CD14-positive monocyte (primary cell): ENCODE results near the gene ZNF536. TPM values are rescaled to one million over a fixed set of nuclear protein-coding genes. Genes with fewer than 3 reads are reported as not detected.

Source experiments
- DNase-seq, 3 donors: peaks; one replicate each; pipeline ENCODE4 v3.0.0-alpha.2; 2011 to 2022
- H2AFZ ChIP-seq: 2 replicates; pipeline ENCODE4 v1.6.0; 2012; ENCODE audit warnings: mild to moderate bottlenecking, low read depth, low read length, inconsistent platforms; ENCODE audit not compliant: insufficient read depth, poor library complexity, severe bottlenecking
- H3K27ac ChIP-seq, 2 donors: 1 replicate in 1 of 2; 2 replicates in 1 of 2; pipeline ENCODE4 v1.5.1; 2012 to 2013; ENCODE audit warnings: low read length in 2 of 2, control low read depth in 1 of 2, inconsistent platforms in 1 of 2, low read depth in 1 of 2, mild to moderate bottlenecking in 1 of 2
- H3K27me3 ChIP-seq, 2 donors: one replicate each; pipeline versions ENCODE4 v1.6.0 to v1.6.1; 2011 to 2013; ENCODE audit warnings: low read length in 2 of 2; ENCODE audit not compliant: control insufficient read depth in 2 of 2, insufficient read depth in 2 of 2
- H3K36me3 ChIP-seq, 2 donors: replicated peaks in 1 of 2; 1 replicate in 1 of 2; 2 replicates in 1 of 2; pipeline versions ENCODE4 v1.5.1 to v1.6.1; 2012 to 2013; ENCODE audit warnings: low read length in 2 of 2, control low read depth in 1 of 2, inconsistent platforms in 1 of 2, mild to moderate bottlenecking in 1 of 2; ENCODE audit not compliant: insufficient read depth in 2 of 2, control insufficient read depth in 1 of 2
- H3K4me1 ChIP-seq, 2 donors: 1 replicate in 1 of 2; 2 replicates in 1 of 2; pipeline versions ENCODE4 v1.5.1 to v1.6.1; 2012 to 2013; ENCODE audit warnings: low read length in 2 of 2, control low read depth in 1 of 2, inconsistent platforms in 1 of 2, mild to moderate bottlenecking in 1 of 2, moderate library complexity in 1 of 2; ENCODE audit not compliant: insufficient read depth in 2 of 2, control insufficient read depth in 1 of 2
- H3K4me2 ChIP-seq: replicated peaks from 2 replicates; pipeline ENCODE3; 2012; ENCODE audit warnings: low read length, moderate library complexity, mild to moderate bottlenecking; ENCODE audit not compliant: poor library complexity, severe bottlenecking; ENCODE audit errors: extremely low read depth
- H3K4me3 ChIP-seq, 3 experiments: fragments of 200-600 bp in 1 of 3; sonication (generic) in 1 of 3; replicated peaks in 1 of 3; 1 replicate in 2 of 3; 2 replicates in 1 of 3; pipeline ENCODE4 v1.5.1; 2011 to 2013; ENCODE audit warnings: low read length in 3 of 3, mild to moderate bottlenecking in 3 of 3, control low read depth in 2 of 3, low read depth in 2 of 3, inconsistent platforms in 1 of 3, moderate library complexity in 1 of 3
- H3K79me2 ChIP-seq: 2 replicates; pipeline ENCODE4 v1.6.0; 2012; ENCODE audit warnings: mild to moderate bottlenecking, control low read depth, inconsistent platforms, low read length, moderate library complexity; ENCODE audit not compliant: insufficient read depth
- H3K9ac ChIP-seq: 2 replicates; pipeline ENCODE4 v1.6.0; 2017; ENCODE audit warnings: low read length, mild to moderate bottlenecking; ENCODE audit not compliant: insufficient read depth, poor library complexity, severe bottlenecking
- H3K9me3 ChIP-seq, 2 donors: replicated peaks in 1 of 2; 1 replicate in 1 of 2; 2 replicates in 1 of 2; pipeline versions ENCODE4 v1.5.1 to v1.6.1; 2012 to 2013; ENCODE audit warnings: low read length in 2 of 2, control low read depth in 1 of 2; ENCODE audit not compliant: control insufficient read depth in 1 of 2, insufficient read depth in 1 of 2
- H4K20me1 ChIP-seq: 2 replicates; pipeline ENCODE4 v1.6.0; 2012; ENCODE audit warnings: mild to moderate bottlenecking, low read length, control low read depth, moderate library complexity; ENCODE audit not compliant: insufficient read depth
- H3K27ac Mint-ChIP-seq, 7 donors: one replicate each; pipeline ENCODE4 v1.8.0; 2020; ENCODE audit warnings: mild to moderate bottlenecking in 7 of 7, mixed read lengths in 7 of 7, moderate library complexity in 6 of 7, inconsistent platforms in 2 of 7
- H3K27me3 Mint-ChIP-seq, 3 donors: one replicate each; pipeline ENCODE4 v1.8.0; 2021 to 2022; ENCODE audit warnings: low read depth in 3 of 3, mild to moderate bottlenecking in 3 of 3, mixed read lengths in 3 of 3, moderate library complexity in 3 of 3, inconsistent platforms in 1 of 3
- H3K36me3 Mint-ChIP-seq, 2 donors: one replicate each; pipeline ENCODE4 v1.8.0; 2020; ENCODE audit warnings: mixed read lengths in 2 of 2, inconsistent platforms in 1 of 2, mild to moderate bottlenecking in 1 of 2
- H3K4me1 Mint-ChIP-seq: one replicate; pipeline ENCODE4 v1.8.0; 2020; ENCODE audit warnings: mild to moderate bottlenecking, mixed read lengths
- H3K4me3 Mint-ChIP-seq, 2 donors: one replicate each; pipeline ENCODE4 v1.8.0; 2020; ENCODE audit warnings: mild to moderate bottlenecking in 2 of 2, mixed read lengths in 2 of 2, moderate library complexity in 1 of 2
- H3K9me3 Mint-ChIP-seq, 7 donors: one replicate each; pipeline ENCODE4 v1.8.0; 2020 to 2022; ENCODE audit warnings: mixed read lengths in 7 of 7, mild to moderate bottlenecking in 6 of 7, moderate library complexity in 6 of 7, inconsistent platforms in 2 of 7
- WGBS: methylation state at CpG from one replicate; pipeline ENCODE4 v1.1.5; 2013; ENCODE audit warnings: missing lambda C conversion rate; ENCODE audit not compliant: insufficient coverage; 5-methylcytosine and 5-hydroxymethylcytosine counted together
- intact Hi-C, 2 donors: fragments of 100-400 bp; cut with micrococcal nuclease; formaldehyde crosslinking; loops; one replicate each; pipeline versions ENCODE4 v1.15.0 to v1.15.1; 2023
- polyA plus RNA-seq, 3 donors: library from polyadenylated mRNA; depleted of rRNA in 1 of 3; unstranded in 2 of 3; stranded (reverse) in 1 of 3; fragments of 300-500 nt in 2 of 3; fragments of >200 nt in 1 of 3; fragmentation: Illumina TruSeq in 2 of 3; gene quantifications; 1 replicate in 2 of 3; 2 replicates in 1 of 3; pipeline ENCODE4 v1.2.3, GENCODE V29; 2012 to 2021
- TF ChIP-seq, protein P1 (sequence below): fragments of 200-600 bp; IDR thresholded peaks from one replicate; pipeline ENCODE4 v1.8.0; 2022; ENCODE audit warnings: antibody characterized with exemption, mild to moderate bottlenecking

The ZNF536 gene
- polyA plus RNA-seq, 3 donors, result not detected

DNA sequence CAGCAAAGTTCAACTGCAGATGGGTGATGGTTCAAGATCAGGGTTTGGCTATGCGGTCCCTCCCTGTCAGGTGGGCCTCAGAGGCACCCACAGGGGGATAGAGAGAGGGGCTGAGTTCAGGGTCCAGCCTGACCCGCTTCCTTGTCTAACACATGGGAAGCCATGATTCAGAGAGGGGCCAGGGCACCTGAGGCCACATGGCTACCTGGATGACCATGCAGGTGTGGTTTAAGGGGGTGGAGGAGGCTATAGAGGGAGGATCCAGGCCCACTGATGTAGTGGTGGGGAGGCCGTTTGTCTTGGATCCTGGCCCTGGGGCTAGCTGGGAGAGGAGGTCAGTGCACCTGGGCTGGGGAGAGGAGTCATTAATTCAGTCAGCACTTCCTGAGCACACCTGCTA is 56.7 kb downstream of the ZNF536 start:
- Histone ChIP-seq H2AFZ (no peak overlapping the region), H3K79me2 (no peaks in the 10 kb centered on the region), H3K27ac (no peak overlapping the region), H3K4me3 (no peak overlapping the region), H3K4me1 (no peaks in the 10 kb centered on the region), H3K27me3 (no peaks in the 10 kb centered on the region), H3K36me3 (no peaks in the 10 kb centered on the region), H4K20me1 (no peaks in the 10 kb centered on the region), H3K9me3 (no peaks in the 10 kb centered on the region), H3K9ac (no peak overlapping the region), H3K4me2 (no peak overlapping the region)
- TF ChIP-seq, protein P1, sequence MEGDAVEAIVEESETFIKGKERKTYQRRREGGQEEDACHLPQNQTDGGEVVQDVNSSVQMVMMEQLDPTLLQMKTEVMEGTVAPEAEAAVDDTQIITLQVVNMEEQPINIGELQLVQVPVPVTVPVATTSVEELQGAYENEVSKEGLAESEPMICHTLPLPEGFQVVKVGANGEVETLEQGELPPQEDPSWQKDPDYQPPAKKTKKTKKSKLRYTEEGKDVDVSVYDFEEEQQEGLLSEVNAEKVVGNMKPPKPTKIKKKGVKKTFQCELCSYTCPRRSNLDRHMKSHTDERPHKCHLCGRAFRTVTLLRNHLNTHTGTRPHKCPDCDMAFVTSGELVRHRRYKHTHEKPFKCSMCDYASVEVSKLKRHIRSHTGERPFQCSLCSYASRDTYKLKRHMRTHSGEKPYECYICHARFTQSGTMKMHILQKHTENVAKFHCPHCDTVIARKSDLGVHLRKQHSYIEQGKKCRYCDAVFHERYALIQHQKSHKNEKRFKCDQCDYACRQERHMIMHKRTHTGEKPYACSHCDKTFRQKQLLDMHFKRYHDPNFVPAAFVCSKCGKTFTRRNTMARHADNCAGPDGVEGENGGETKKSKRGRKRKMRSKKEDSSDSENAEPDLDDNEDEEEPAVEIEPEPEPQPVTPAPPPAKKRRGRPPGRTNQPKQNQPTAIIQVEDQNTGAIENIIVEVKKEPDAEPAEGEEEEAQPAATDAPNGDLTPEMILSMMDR, result no peak
- Mint-ChIP-seq H3K27me3 (peaks cover 1 to 5% (median 3%) of the 10 kb centered on the region in 3 donors), H3K36me3 (no peaks in the 10 kb centered on the region), H3K27ac (no peak overlapping the region), H3K9me3 (peaks cover 0 to 4% (median 0%) of the 10 kb centered on the region in 7 donors), H3K4me3 (no peak overlapping the region), H3K4me1 (no peaks in the 10 kb centered on the region)
- WGBS, result 89% methylated on average over 2 of the region's 3 CpGs
- intact Hi-C loops, result no loop called here
- DNase-seq, result no peak

DNA sequence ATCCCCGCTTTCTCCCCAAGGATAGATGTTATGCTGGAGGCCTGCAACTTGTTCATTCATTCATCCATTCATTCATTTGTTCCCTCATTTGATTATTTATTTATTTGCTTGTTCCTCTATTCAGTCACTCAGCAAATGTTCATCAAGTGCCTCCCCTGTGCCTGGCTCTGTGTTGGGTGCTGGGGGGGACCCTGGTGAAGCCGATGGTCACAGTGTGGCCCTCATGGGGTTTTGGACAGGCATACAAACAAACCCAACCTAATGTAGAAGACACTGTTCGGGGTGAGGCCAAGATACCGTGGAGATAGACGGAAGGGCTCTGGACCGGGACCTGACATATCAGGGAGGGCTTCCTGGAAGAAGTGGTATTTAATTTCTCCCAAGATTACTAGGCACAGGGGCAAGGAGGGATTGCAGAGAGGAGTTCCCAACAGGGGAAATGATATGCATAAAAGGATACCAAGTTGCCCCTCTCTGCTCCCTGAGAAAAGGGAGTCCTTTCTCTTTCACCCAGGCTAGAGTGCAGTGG is 58.1 kb downstream of the ZNF536 start:
- Mint-ChIP-seq H3K4me1 (no peaks in the 10 kb centered on the region), H3K36me3 (no peaks in the 10 kb centered on the region), H3K9me3 (peaks cover 0 to 1% (median 0%) of the 10 kb centered on the region in 7 donors), H3K4me3 (no peak overlapping the region), H3K27ac (no peak overlapping the region), H3K27me3 (peaks cover 1 to 3% (median 2%) of the 10 kb centered on the region in 3 donors)
- H4K20me1 ChIP-seq, result no peaks in the 10 kb centered on the region
- no peaks in the 10 kb centered on the region for H3K9me3 ChIP-seq
- H3K79me2 ChIP-seq, result no peaks in the 10 kb centered on the region
- no peak overlapping the region for H3K9ac ChIP-seq
- no peak overlapping the region for H2AFZ ChIP-seq
- H3K27ac ChIP-seq, result no peak overlapping the region
- no peak overlapping the region for H3K4me3 ChIP-seq
- no peaks in the 10 kb centered on the region for H3K27me3 ChIP-seq
- WGBS, result no CpG with 5 or more reads among the region's 6 CpGs
- H3K4me2 ChIP-seq, result no peak overlapping the region
- no peak for DNase-seq
- no peaks in the 10 kb centered on the region for H3K4me1 ChIP-seq
- H3K36me3 ChIP-seq, result no peaks in the 10 kb centered on the region
- TF ChIP-seq, protein P1, result no peak
- intact Hi-C loops, result no loop called here
